Measurements from ENCODE around the gene KCNJ5.

DNA sequence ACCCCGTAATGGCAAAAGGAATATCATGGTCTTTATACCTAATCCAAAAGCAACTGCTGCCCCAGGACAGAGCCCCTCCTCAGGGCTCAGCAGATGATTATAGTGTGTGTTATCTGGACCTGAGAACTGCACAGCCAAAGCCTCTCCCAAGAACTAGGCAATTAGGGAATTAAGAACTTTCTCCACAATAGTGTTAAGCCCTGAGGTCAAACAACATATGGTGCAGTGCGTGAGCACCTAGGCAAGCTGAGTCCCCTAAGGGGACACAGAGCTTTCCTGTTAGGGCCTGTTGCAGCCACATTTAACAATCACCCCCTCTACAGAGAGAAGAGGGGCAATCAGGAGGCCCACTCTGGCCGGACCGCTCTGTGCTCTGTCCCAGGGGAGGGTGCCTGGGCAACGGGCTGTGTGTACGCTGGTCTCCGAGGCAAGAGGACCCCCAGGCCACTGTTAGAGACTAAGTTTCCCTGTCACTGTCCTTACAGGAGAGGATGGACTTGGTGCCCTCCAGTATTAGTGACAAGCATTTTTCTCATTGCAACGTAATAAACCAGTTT, 1.4 kb upstream of the KCNJ5 start:
- no peak for TF ChIP-seq POLR2A (IDR thresholded peaks at IDR 0.05)
- TF ChIP-seq, protein P1, sequence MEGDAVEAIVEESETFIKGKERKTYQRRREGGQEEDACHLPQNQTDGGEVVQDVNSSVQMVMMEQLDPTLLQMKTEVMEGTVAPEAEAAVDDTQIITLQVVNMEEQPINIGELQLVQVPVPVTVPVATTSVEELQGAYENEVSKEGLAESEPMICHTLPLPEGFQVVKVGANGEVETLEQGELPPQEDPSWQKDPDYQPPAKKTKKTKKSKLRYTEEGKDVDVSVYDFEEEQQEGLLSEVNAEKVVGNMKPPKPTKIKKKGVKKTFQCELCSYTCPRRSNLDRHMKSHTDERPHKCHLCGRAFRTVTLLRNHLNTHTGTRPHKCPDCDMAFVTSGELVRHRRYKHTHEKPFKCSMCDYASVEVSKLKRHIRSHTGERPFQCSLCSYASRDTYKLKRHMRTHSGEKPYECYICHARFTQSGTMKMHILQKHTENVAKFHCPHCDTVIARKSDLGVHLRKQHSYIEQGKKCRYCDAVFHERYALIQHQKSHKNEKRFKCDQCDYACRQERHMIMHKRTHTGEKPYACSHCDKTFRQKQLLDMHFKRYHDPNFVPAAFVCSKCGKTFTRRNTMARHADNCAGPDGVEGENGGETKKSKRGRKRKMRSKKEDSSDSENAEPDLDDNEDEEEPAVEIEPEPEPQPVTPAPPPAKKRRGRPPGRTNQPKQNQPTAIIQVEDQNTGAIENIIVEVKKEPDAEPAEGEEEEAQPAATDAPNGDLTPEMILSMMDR (IDR thresholded peaks at IDR 0.05) = no peak
